ENCODE measurements around the gene PLPPR2.

DNA sequence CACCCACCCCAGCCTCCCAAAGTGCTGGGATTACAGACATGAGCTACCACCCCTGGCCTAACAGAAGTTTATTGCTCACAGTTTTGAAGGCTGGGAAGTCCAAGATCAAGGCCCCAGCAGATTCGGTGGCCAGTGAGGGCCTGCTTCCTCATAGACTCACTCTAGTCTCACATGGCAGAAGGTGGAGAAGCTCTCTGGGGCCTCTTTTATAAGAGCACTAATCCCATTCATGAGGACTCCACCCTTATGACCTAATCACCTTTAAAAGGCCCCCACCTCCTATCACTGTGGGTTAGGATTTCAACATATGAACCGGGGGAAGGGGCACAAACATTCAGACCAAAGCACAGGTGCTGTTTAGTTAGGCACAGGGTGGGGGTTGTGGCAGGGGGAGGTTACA, 12.3 kb downstream of the PLPPR2 start:
- TF ChIP-seq POLR2A (IDR thresholded peaks at IDR 0.05; ENCODE audit: low read depth, low read length), result no peak
- no peak for TF ChIP-seq TAF1 (IDR thresholded peaks at IDR 0.05; ENCODE audit: borderline replicate concordance, low read depth, low read length)
- no peak for TF ChIP-seq POLR2AphosphoS5 (IDR thresholded peaks at IDR 0.05; ENCODE audit: low read depth, low read length)

All from GM12892 (cell line).